GM03348 (cell line): ENCODE measurements around the gene QDPR.
"Not testable (repeated sequence)": the region's sequence is repeated elsewhere in the genome, so short reads cannot be mapped to it uniquely, and the experiment has no call there.

Experiments used
- DNase-seq: peaks from one replicate; pipeline ENCODE4 v3.0.0; 2012; ENCODE audit warnings: low spot score

QDPR gene

GRCh38 chr4:17511950-17512795 lies at the start of gene QDPR:
Gene QDPR, minus strand, starts transcription at chr4:17512090. Its CDS starts 36 bp downstream, at chr4:17512054.
- DNase-seq: peak; percentile 95

- DNase-seq: peak; percentile 82
Observed at GRCh38 chr4:17561195-17561909, 49.5 kb upstream of the QDPR start.

- no peak for DNase-seq
Observed at GRCh38 chr4:17560065-17560673, 48.3 kb upstream of the QDPR start.

GRCh38 chr4:17559709-17560048 lies 47.8 kb upstream of the QDPR start:
- DNase-seq: no peak

GRCh38 chr4:17558941-17559708 lies 47.2 kb upstream of the QDPR start:
- DNase-seq: no peak

- DNase-seq: no peak
Observed at GRCh38 chr4:17557880-17558279, 46.0 kb upstream of the QDPR start.

GRCh38 chr4:17556498-17556897 lies 44.6 kb upstream of the QDPR start:
- DNase-seq: no peak

GRCh38 chr4:17554568-17554967 lies 42.7 kb upstream of the QDPR start:
- no peak for DNase-seq

GRCh38 chr4:17552427-17552826 lies 40.5 kb upstream of the QDPR start:
- no peak for DNase-seq

- no peak for DNase-seq
Observed at GRCh38 chr4:17550549-17550948, 38.7 kb upstream of the QDPR start.

- no peak for DNase-seq
Observed at GRCh38 chr4:17546678-17547077, 34.8 kb upstream of the QDPR start.

- DNase-seq: no peak
Observed at GRCh38 chr4:17546222-17546621, 34.3 kb upstream of the QDPR start.

GRCh38 chr4:17545374-17546140 lies 33.7 kb upstream of the QDPR start:
- no peak for DNase-seq

GRCh38 chr4:17544831-17545234 lies 32.9 kb upstream of the QDPR start:
- DNase-seq: no peak

- DNase-seq: no peak
Observed at GRCh38 chr4:17544205-17544604, 32.3 kb upstream of the QDPR start.

GRCh38 chr4:17537060-17537459 lies 25.2 kb upstream of the QDPR start:
- DNase-seq: not testable (repeated sequence)

GRCh38 chr4:17535906-17536305 lies 24.0 kb upstream of the QDPR start:
- DNase-seq: no peak

- DNase-seq: no peak
Observed at GRCh38 chr4:17535242-17535641, 23.4 kb upstream of the QDPR start.

GRCh38 chr4:17534705-17535104 lies 22.8 kb upstream of the QDPR start:
- DNase-seq: no peak

GRCh38 chr4:17531538-17532285 lies 19.8 kb upstream of the QDPR start:
- DNase-seq: no peak
